ENCODE data around the gene BTC. TPM values are rescaled to one million over a fixed set of nuclear protein-coding genes. Genes with fewer than 3 reads are reported as not detected.

BTC gene
- total RNA-seq (ENCODE audit: unreplicated experiment): not detected
- long read RNA-seq: 0 reads

- H3K27ac Mint-ChIP-seq (ENCODE audit: unreplicated experiment): no peak within 1 kb of the TSS
- peaks cover 7% of the 10 kb centered on the region for H3K9me3 Mint-ChIP-seq (ENCODE audit: unreplicated experiment)
- TF ChIP-seq CTCF (IDR thresholded peaks at IDR 0.05; ENCODE audit: partially characterized antibody, unreplicated experiment): no peak
- no peaks in the 10 kb centered on the region for H3K4me1 Mint-ChIP-seq (ENCODE audit: low read depth, unreplicated experiment)
- peak; percentile 33 for DNase-seq
- peak within 1 kb of the TSS; percentile 82 for H3K4me3 Mint-ChIP-seq (ENCODE audit: unreplicated experiment)
- peaks cover 10% of the 10 kb centered on the region for H3K27me3 Mint-ChIP-seq (ENCODE audit: unreplicated experiment)
- no peaks in the 10 kb centered on the region for H3K36me3 Mint-ChIP-seq (ENCODE audit: unreplicated experiment)
Observed at GRCh38 chr4:74794382-74795010, at the start of gene BTC. BTC (minus strand) TSS chr4:74794523; CDS start chr4:74794325, 198 bp downstream.

GRCh38 chr4:74840936-74841509 is 46.7 kb upstream of the BTC start:
- DNase-seq: peak; percentile 34
- TF ChIP-seq CTCF (IDR thresholded peaks at IDR 0.05; ENCODE audit: partially characterized antibody, unreplicated experiment): no peak
- Mint-ChIP-seq H3K27me3 (ENCODE audit: unreplicated experiment) (peaks cover 10% of the 10 kb centered on the region), H3K27ac (ENCODE audit: unreplicated experiment) (peak overlapping the region; percentile 71), H3K4me3 (ENCODE audit: unreplicated experiment) (no peak overlapping the region), H3K36me3 (ENCODE audit: unreplicated experiment) (no peaks in the 10 kb centered on the region), H3K9me3 (ENCODE audit: unreplicated experiment) (peaks cover 9% of the 10 kb centered on the region), H3K4me1 (ENCODE audit: low read depth, unreplicated experiment) (peaks cover 8% of the 10 kb centered on the region)

GRCh38 chr4:74838746-74839370 is 44.5 kb upstream of the BTC start:
- no peak overlapping the region for H3K27ac Mint-ChIP-seq (ENCODE audit: unreplicated experiment)
- H3K4me3 Mint-ChIP-seq (ENCODE audit: unreplicated experiment): no peak overlapping the region
- peaks cover 8% of the 10 kb centered on the region for H3K4me1 Mint-ChIP-seq (ENCODE audit: low read depth, unreplicated experiment)

GRCh38 chr4:74830928-74831327 is 36.6 kb upstream of the BTC start:
- no peaks in the 10 kb centered on the region for H3K36me3 Mint-ChIP-seq (ENCODE audit: unreplicated experiment)
- no peak overlapping the region for H3K4me3 Mint-ChIP-seq (ENCODE audit: unreplicated experiment)
- no peaks in the 10 kb centered on the region for H3K27me3 Mint-ChIP-seq (ENCODE audit: unreplicated experiment)
- no peak for TF ChIP-seq CTCF (IDR thresholded peaks at IDR 0.05; ENCODE audit: partially characterized antibody, unreplicated experiment)
- H3K27ac Mint-ChIP-seq (ENCODE audit: unreplicated experiment): no peak overlapping the region
- DNase-seq: no peak
- H3K9me3 Mint-ChIP-seq (ENCODE audit: unreplicated experiment): peaks cover 8% of the 10 kb centered on the region
- H3K4me1 Mint-ChIP-seq (ENCODE audit: low read depth, unreplicated experiment): no peaks in the 10 kb centered on the region

More at GRCh38 chr4:74838746-74839370, 44.5 kb upstream of the BTC start:
- peaks cover 9% of the 10 kb centered on the region for H3K9me3 Mint-ChIP-seq (ENCODE audit: unreplicated experiment)
- no peak for TF ChIP-seq CTCF (IDR thresholded peaks at IDR 0.05; ENCODE audit: partially characterized antibody, unreplicated experiment)
- no peak for DNase-seq
- H3K36me3 Mint-ChIP-seq (ENCODE audit: unreplicated experiment): no peaks in the 10 kb centered on the region
- peaks cover 10% of the 10 kb centered on the region for H3K27me3 Mint-ChIP-seq (ENCODE audit: unreplicated experiment)

- Mint-ChIP-seq H3K27ac (ENCODE audit: unreplicated experiment) (no peak overlapping the region), H3K9me3 (ENCODE audit: unreplicated experiment) (peaks cover 1% of the 10 kb centered on the region), H3K4me1 (ENCODE audit: low read depth, unreplicated experiment) (no peaks in the 10 kb centered on the region), H3K36me3 (ENCODE audit: unreplicated experiment) (peaks cover 10% of the 10 kb centered on the region), H3K4me3 (ENCODE audit: unreplicated experiment) (no peak overlapping the region), H3K27me3 (ENCODE audit: unreplicated experiment) (no peaks in the 10 kb centered on the region)
- TF ChIP-seq CTCF (IDR thresholded peaks at IDR 0.05; ENCODE audit: partially characterized antibody, unreplicated experiment): no peak
- no peak for DNase-seq
Observed at GRCh38 chr4:74823194-74823593, 28.9 kb upstream of the BTC start.
